Suprapubic skin (tissue), 4 donors: ENCODE measurements around the gene SHROOM1. TPM values are rescaled to one million over a fixed set of nuclear protein-coding genes. Genes with fewer than 3 reads are reported as not detected.

ENCODE experiments used
- DNase-seq, 2 donors: peaks; one replicate each; pipeline ENCODE4 v3.0.0-alpha.2; 2019; ENCODE audit warnings: low spot score in 2 of 2
- H3K27ac ChIP-seq: fragments of 200-600 bp; sonication (generic); one replicate; pipeline ENCODE4 v1.5.1; 2019
- H3K27me3 ChIP-seq: fragments of 200-600 bp; sonication (generic); one replicate; pipeline ENCODE4 v1.5.1; 2019
- H3K36me3 ChIP-seq: fragments of 200-600 bp; sonication (generic); one replicate; pipeline ENCODE4 v1.5.1; 2019
- H3K4me1 ChIP-seq: fragments of 200-600 bp; sonication (generic); one replicate; pipeline ENCODE4 v1.5.1; 2019
- H3K4me3 ChIP-seq: fragments of 200-600 bp; sonication (generic); one replicate; pipeline ENCODE4 v1.5.1; 2019; ENCODE audit warnings: mild to moderate bottlenecking
- H3K9me3 ChIP-seq: fragments of 200-600 bp; sonication (generic); one replicate; pipeline ENCODE4 v1.5.1; 2019
- EP300 ChIP-seq: sonication (generic); formaldehyde crosslinking; IDR thresholded peaks from one replicate; pipeline ENCODE4 v1.6.1; 2017; ENCODE audit warnings: antibody characterized with exemption
- POLR2A ChIP-seq, 2 donors: fragments of 450-650 bp; IDR thresholded peaks; one replicate each; pipeline ENCODE4 v1.6.1; 2017; ENCODE audit warnings: antibody characterized with exemption in 2 of 2, mild to moderate bottlenecking in 2 of 2, moderate library complexity in 2 of 2
- POLR2AphosphoS5 ChIP-seq, 3 donors: sonication (generic); formaldehyde crosslinking; IDR thresholded peaks; one replicate each; pipeline ENCODE4 v1.6.1; 2017; ENCODE audit warnings: antibody characterized with exemption in 3 of 3
- WGBS: methylation state at CpG from one replicate; pipeline ENCODE4 v1.1.5; 2018; 5-methylcytosine and 5-hydroxymethylcytosine counted together
- total RNA-seq, 4 donors: library from RNA; depleted of rRNA; stranded (reverse); fragments of >200 nt; gene quantifications; one replicate each; pipeline ENCODE4 v1.1.0, GENCODE V29; 2016
- TF ChIP-seq, protein P1 (sequence below), 2 donors: fragments of 200-600 bp in 1 of 2; fragments of 450-650 bp in 1 of 2; sonication (generic) in 1 of 2; IDR thresholded peaks; one replicate each; pipeline ENCODE4 v1.5.1; 2016 to 2019; ENCODE audit warnings: antibody characterized with exemption in 2 of 2, mild to moderate bottlenecking in 1 of 2, moderate library complexity in 1 of 2

Gene SHROOM1
- total RNA-seq, 4 donors from 2014 or later = 0.76 to 2.8 (median 2.3) TPM

DNA sequence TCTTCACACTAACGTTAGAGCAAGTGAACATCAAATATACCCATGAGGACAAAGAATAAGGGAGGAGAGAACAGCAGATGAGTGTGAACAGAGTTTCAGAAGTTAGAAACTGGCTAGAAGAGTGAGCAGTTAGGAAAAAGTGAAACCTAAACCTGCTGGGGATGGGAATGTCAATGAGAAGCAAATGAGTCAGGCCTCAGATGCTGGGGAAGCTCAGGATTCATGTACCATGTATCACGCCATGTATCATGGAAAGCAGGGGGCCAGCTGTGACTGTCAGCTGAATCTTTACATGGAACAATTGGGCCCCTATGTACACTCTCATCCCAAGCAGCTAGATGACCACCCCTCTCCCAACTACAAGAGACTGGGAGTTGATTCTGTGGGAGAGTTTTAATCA is 19.6 kb upstream of the SHROOM1 start:
- DNase-seq = no peak
- Histone ChIP-seq H3K27me3 (no peaks in the 10 kb centered on the region), H3K4me3 (no peak overlapping the region), H3K4me1 (no peaks in the 10 kb centered on the region), H3K9me3 (no peaks in the 10 kb centered on the region), H3K27ac (no peak overlapping the region), H3K36me3 (no peaks in the 10 kb centered on the region)
- WGBS = 71% methylated on average over 2 of the region's 2 CpGs
- TF ChIP-seq POLR2A (IDR thresholded peaks at IDR 0.05) (no peak), EP300 (no peak), POLR2AphosphoS5 (IDR thresholded peaks at IDR 0.05) (no peak)
- TF ChIP-seq, protein P1, sequence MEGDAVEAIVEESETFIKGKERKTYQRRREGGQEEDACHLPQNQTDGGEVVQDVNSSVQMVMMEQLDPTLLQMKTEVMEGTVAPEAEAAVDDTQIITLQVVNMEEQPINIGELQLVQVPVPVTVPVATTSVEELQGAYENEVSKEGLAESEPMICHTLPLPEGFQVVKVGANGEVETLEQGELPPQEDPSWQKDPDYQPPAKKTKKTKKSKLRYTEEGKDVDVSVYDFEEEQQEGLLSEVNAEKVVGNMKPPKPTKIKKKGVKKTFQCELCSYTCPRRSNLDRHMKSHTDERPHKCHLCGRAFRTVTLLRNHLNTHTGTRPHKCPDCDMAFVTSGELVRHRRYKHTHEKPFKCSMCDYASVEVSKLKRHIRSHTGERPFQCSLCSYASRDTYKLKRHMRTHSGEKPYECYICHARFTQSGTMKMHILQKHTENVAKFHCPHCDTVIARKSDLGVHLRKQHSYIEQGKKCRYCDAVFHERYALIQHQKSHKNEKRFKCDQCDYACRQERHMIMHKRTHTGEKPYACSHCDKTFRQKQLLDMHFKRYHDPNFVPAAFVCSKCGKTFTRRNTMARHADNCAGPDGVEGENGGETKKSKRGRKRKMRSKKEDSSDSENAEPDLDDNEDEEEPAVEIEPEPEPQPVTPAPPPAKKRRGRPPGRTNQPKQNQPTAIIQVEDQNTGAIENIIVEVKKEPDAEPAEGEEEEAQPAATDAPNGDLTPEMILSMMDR (IDR thresholded peaks at IDR 0.05) = no peak

DNA sequence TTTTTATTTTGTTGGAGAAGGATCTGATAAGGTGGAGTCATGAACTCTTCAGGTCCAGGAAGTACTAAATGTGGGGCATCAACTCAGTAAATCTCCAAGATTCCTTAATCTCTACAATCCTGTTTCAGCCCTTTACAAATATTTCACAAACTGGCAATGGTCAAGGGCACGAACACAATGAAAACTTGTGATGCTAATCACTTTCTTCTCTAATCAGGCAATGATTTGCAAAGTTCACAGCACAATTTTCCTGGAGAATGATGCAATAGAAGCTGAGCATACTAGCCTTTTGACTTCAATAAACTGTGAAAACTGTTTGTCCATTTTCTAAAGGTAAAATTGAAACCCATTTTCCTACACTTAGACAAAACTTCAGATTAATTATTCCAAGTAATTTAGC is 18.9 kb upstream of the SHROOM1 start:
- Histone ChIP-seq H3K36me3 (no peaks in the 10 kb centered on the region), H3K4me3 (no peak overlapping the region), H3K9me3 (no peaks in the 10 kb centered on the region), H3K4me1 (no peaks in the 10 kb centered on the region), H3K27me3 (no peaks in the 10 kb centered on the region), H3K27ac (no peak overlapping the region)
- DNase-seq = no peak
- WGBS = 52% methylated on average over 1 of the region's 1 CpG
- TF ChIP-seq POLR2AphosphoS5 (IDR thresholded peaks at IDR 0.05) = no peak
- TF ChIP-seq POLR2A (IDR thresholded peaks at IDR 0.05) = no peak
- TF ChIP-seq EP300 = no peak

DNA sequence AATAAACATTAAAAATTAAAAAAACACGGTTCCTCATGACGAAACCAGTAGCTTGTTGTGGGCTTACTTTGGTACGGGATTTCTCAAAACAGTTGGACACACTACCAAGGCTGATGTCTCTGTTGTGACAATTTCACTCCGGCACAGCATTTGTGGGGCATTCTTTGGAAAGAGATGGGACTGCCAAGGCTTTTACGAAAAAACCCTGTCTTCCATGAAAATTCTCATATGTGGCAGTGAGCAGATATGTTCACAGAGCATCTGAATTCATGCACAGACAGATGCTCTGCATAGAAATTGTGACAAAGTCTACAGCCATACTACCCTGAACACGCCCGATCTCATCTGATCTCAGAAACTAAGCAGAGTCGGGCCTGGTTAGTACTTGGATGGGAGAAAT is 17.8 kb upstream of the SHROOM1 start:
- TF ChIP-seq POLR2A (IDR thresholded peaks at IDR 0.05) (no peak), POLR2AphosphoS5 (IDR thresholded peaks at IDR 0.05) (no peak), EP300 (no peak)
- TF ChIP-seq, protein P1 (IDR thresholded peaks at IDR 0.05) = no peak
- WGBS = 93% methylated on average over 8 of the region's 8 CpGs

DNA sequence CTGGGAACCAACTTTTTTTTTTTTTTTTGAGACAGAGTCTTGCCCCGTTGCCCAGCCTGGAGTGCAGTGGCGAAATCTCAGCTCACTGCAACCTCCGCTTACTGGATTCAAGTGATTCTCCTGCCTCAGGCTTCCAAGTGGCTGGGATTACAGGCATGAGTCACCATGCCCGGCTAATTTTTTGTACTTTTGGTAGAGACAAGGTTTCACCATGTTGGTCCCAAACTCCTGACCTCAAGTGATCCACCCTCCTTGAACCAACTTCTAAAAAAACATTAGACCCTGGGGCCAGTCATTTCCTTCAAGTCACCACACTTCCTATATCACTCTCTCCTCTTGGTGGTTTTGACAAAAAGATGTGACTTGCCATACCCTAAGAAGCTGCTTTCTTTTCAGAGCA is 10.9 kb upstream of the SHROOM1 start:
- Histone ChIP-seq H3K9me3 (no peaks in the 10 kb centered on the region), H3K4me3 (no peak overlapping the region), H3K27ac (peak overlapping the region; percentile 64), H3K27me3 (no peaks in the 10 kb centered on the region), H3K36me3 (no peaks in the 10 kb centered on the region), H3K4me1 (peaks cover 18% of the 10 kb centered on the region)
- DNase-seq = no peak
- 50% methylated on average over 4 of the region's 4 CpGs for WGBS
- TF ChIP-seq EP300 (no peak), POLR2AphosphoS5 (IDR thresholded peaks at IDR 0.05) (no peak)

More for the DNA sequence above, 17.8 kb upstream of the SHROOM1 start:
- Histone ChIP-seq H3K36me3 (no peaks in the 10 kb centered on the region), H3K4me3 (no peak overlapping the region), H3K27ac (no peak overlapping the region), H3K4me1 (no peaks in the 10 kb centered on the region), H3K9me3 (no peaks in the 10 kb centered on the region), H3K27me3 (no peaks in the 10 kb centered on the region)
- DNase-seq = no peak

DNA sequence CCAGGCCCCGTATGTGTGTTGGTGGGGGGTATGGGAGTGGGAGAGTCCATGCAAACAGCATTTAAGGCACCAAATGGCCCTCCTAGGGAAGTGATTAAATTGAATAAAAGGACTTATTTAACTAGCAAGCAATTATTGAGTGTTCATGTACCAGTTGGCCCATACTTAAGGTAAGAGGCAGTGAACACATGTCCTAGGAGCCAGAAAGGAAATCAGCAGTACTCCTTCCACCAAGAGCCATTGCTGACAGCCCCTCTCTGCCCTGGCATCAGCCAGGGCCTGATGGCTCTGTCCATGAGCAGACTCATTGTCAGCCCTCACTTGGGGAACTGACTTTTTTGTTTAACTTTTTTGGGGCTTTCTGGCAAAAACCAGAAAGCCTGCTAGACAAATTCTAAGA is 10.4 kb upstream of the SHROOM1 start:
- 80% methylated on average over 1 of the region's 1 CpG for WGBS

DNA sequence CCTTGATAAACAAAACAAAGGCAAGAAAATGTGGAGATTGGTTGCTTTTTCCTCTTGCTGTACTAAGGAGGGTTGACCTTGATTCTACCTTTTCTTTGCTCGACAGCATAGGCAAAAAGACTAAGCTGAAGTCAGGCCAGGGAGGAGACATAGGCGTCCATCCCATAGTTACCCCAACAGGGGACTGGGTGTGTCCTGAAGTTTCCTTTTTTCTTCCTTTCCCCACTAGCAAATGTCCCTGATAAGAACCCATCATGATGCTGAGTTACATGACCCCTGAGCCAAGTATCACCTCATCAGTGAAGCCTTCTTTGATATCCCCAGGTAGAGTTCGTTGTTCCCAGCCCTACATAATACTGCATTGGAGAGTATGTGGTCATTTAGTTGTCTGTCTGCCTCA is 9.9 kb upstream of the SHROOM1 start:
- Histone ChIP-seq H3K27me3 (no peaks in the 10 kb centered on the region), H3K27ac (peak overlapping the region; percentile 64), H3K9me3 (no peaks in the 10 kb centered on the region), H3K4me1 (peaks cover 18% of the 10 kb centered on the region), H3K36me3 (no peaks in the 10 kb centered on the region), H3K4me3 (no peak overlapping the region)
- WGBS = 77% methylated on average over 3 of the region's 3 CpGs
- no peak for DNase-seq
- TF ChIP-seq POLR2A (IDR thresholded peaks at IDR 0.05) (no peak), EP300 (no peak), POLR2AphosphoS5 (IDR thresholded peaks at IDR 0.05) (no peak)
- TF ChIP-seq, protein P1 (IDR thresholded peaks at IDR 0.05) = no peak

More for the DNA sequence above, 10.4 kb upstream of the SHROOM1 start:
- peak overlapping the region; percentile 64 for H3K27ac ChIP-seq
- H3K36me3 ChIP-seq = no peaks in the 10 kb centered on the region
- H3K9me3 ChIP-seq = no peaks in the 10 kb centered on the region
- no peaks in the 10 kb centered on the region for H3K27me3 ChIP-seq
- no peak for DNase-seq
- no peak overlapping the region for H3K4me3 ChIP-seq
- TF ChIP-seq EP300 = no peak
- no peak for TF ChIP-seq POLR2AphosphoS5 (IDR thresholded peaks at IDR 0.05)
- TF ChIP-seq POLR2A (IDR thresholded peaks at IDR 0.05) = no peak
- TF ChIP-seq, protein P1 (IDR thresholded peaks at IDR 0.05) = no peak
- H3K4me1 ChIP-seq = peaks cover 18% of the 10 kb centered on the region
